Left lung (tissue), 10 donors: ENCODE results near the gene LRRC42. TPM values are rescaled to one million over a fixed set of nuclear protein-coding genes. Genes with fewer than 3 reads are reported as not detected.

Experiments used
- ATAC-seq: fragments of 200-7000 bp; cut with Tn5 transposase; one replicate; pipeline ENCODE4 v1.9.1; 2020; ENCODE audit warnings: moderate library complexity
- DNase-seq, 4 donors: peaks; one replicate each; pipeline ENCODE4 v3.0.0-alpha.2; 2013 to 2020
- H3K27ac ChIP-seq, 2 donors: fragments of 200-600 bp; sonication (generic) in 1 of 2; one replicate each; pipeline versions ENCODE4 v1.5.0 to v1.8.0; 2020 to 2021
- H3K27me3 ChIP-seq, 2 donors: fragments of 200-600 bp; sonication (generic) in 1 of 2; one replicate each; pipeline versions ENCODE4 v1.5.0 to v1.8.0; 2020 to 2021
- H3K36me3 ChIP-seq, 2 donors: fragments of 200-600 bp; sonication (generic) in 1 of 2; one replicate each; pipeline versions ENCODE4 v1.5.0 to v1.8.0; 2020 to 2021
- H3K4me1 ChIP-seq, 2 donors: fragments of 200-600 bp; one replicate each; pipeline ENCODE4 v1.8.0; 2021
- H3K4me3 ChIP-seq, 2 donors: fragments of 200-600 bp; sonication (generic) in 1 of 2; one replicate each; pipeline versions ENCODE4 v1.5.0 to v1.8.0; 2020 to 2021; ENCODE audit warnings: mild to moderate bottlenecking in 1 of 2
- H3K9me3 ChIP-seq, 2 donors: fragments of 200-600 bp; sonication (generic) in 1 of 2; one replicate each; pipeline versions ENCODE4 v1.5.0 to v1.8.0; 2020 to 2021
- CTCF ChIP-seq, 2 donors: fragments of 200-600 bp; sonication (generic) in 1 of 2; IDR thresholded peaks; one replicate each; pipeline versions ENCODE4 v1.5.0 to v1.8.0; 2021; ENCODE audit warnings: antibody characterized with exemption in 2 of 2
- intact Hi-C, 2 donors: fragments of 100-400 bp; cut with DNase I; formaldehyde crosslinking; loops; one replicate each; pipeline versions ENCODE4 v1.11.2 to v1.14.2; 2022
- polyA plus RNA-seq, 6 donors: library from polyadenylated mRNA; unstranded; fragments of 120-200 nt; gene quantifications; one replicate each; pipeline ENCODE4 v1.2.1, GENCODE V29; 2013; ENCODE audit not compliant: insufficient read length in 6 of 6
- total RNA-seq, 2 donors: library from RNA; stranded (reverse); fragmentation: NEBNext Ultra II Directional; extraction: Animal tissue kit (Norgen Biotek cat#: 25700); gene quantifications; one replicate each; pipeline ENCODE4 v1.2.1, GENCODE V29; 2021
- donor health status: DM: no; HTN: yes; CAD: no.
- donor health status: DM: no; HTN: no; CAD: no.

LRRC42 gene
- total and polyA plus RNA-seq, 8 donors, result 18.0 to 43.2 (median 35.2) TPM

GRCh38 chr1:54010415-54011117, 64.4 kb downstream of the LRRC42 start:
- Histone ChIP-seq H3K27ac (no peak overlapping the region), H3K36me3 (no peaks in the 10 kb centered on the region), H3K9me3 (no peaks in the 10 kb centered on the region), H3K4me1 (no peaks in the 10 kb centered on the region), H3K4me3 (no peak overlapping the region), H3K27me3 (peaks cover 0 to 37% of the 10 kb centered on the region in 2 donors)
- intact Hi-C loops, result no loop called here
- DNase-seq (no peak), ATAC-seq (no peak)
- no peak for TF ChIP-seq CTCF (IDR thresholded peaks at IDR 0.05)

- Histone ChIP-seq H3K4me1 (no peaks in the 10 kb centered on the region), H3K36me3 (no peaks in the 10 kb centered on the region), H3K9me3 (no peaks in the 10 kb centered on the region), H3K27ac (no peak overlapping the region), H3K4me3 (no peak overlapping the region), H3K27me3 (peaks cover 0 to 37% of the 10 kb centered on the region in 2 donors)
- no peak for TF ChIP-seq CTCF (IDR thresholded peaks at IDR 0.05)
- DNase-seq (no peak), ATAC-seq (no peak)
- intact Hi-C loops, result no loop called here
Observed at GRCh38 chr1:54011316-54012007, 65.3 kb downstream of the LRRC42 start.

- no peak for TF ChIP-seq CTCF (IDR thresholded peaks at IDR 0.05)
- no peak for ATAC-seq
- intact Hi-C loops, result no loop called here
- Histone ChIP-seq H3K4me1 (no peaks in the 10 kb centered on the region), H3K4me3 (no peak overlapping the region), H3K9me3 (no peaks in the 10 kb centered on the region), H3K27ac (no peak overlapping the region), H3K36me3 (no peaks in the 10 kb centered on the region), H3K27me3 (peaks cover 0 to 37% of the 10 kb centered on the region in 2 donors)
- DNase-seq, result no peak
Observed at GRCh38 chr1:54012008-54012325, 65.8 kb downstream of the LRRC42 start.

GRCh38 chr1:54012863-54013262, 66.7 kb downstream of the LRRC42 start:
- no peak overlapping the region for H3K27ac ChIP-seq
- no peaks in the 10 kb centered on the region for H3K36me3 ChIP-seq
- no peaks in the 10 kb centered on the region for H3K9me3 ChIP-seq
- ATAC-seq (no peak), DNase-seq (no peak)
- no peaks in the 10 kb centered on the region for H3K4me1 ChIP-seq
- no peak for TF ChIP-seq CTCF (IDR thresholded peaks at IDR 0.05)
- intact Hi-C loops, result no loop called here
- no peak overlapping the region for H3K4me3 ChIP-seq
- H3K27me3 ChIP-seq, result peaks cover 0 to 34% of the 10 kb centered on the region in 2 donors

- Histone ChIP-seq H3K9me3 (no peaks in the 10 kb centered on the region), H3K4me1 (no peaks in the 10 kb centered on the region), H3K4me3 (no peak overlapping the region), H3K27ac (no peak overlapping the region), H3K36me3 (no peaks in the 10 kb centered on the region), H3K27me3 (peaks cover 0 to 27% of the 10 kb centered on the region in 2 donors)
- ATAC-seq, result no peak
- TF ChIP-seq CTCF (IDR thresholded peaks at IDR 0.05), result no peak
- DNase-seq, result no peak
- intact Hi-C loops, result no loop called here
Observed at GRCh38 chr1:54013393-54014008, 67.4 kb downstream of the LRRC42 start.
